ENCODE data around the gene HIVEP3.

The HIVEP3 gene

GRCh38 chr1:41481109-41481775 lies 437.5 kb downstream of the HIVEP3 start:
- no peak overlapping the region for H3K9ac ChIP-seq (ENCODE audit: low read depth, low read length)
- peaks cover 20% of the 10 kb centered on the region for H3K4me1 ChIP-seq (ENCODE audit: insufficient read depth, low read length)
- H3K36me3 ChIP-seq (ENCODE audit: insufficient read depth, low read length) = no peaks in the 10 kb centered on the region
- no peaks in the 10 kb centered on the region for H3K9me3 ChIP-seq (ENCODE audit: control insufficient read depth, insufficient read depth, low read length)

GRCh38 chr1:41480204-41481108 lies 438.3 kb downstream of the HIVEP3 start:
- H3K36me3 ChIP-seq (ENCODE audit: insufficient read depth, low read length) = no peaks in the 10 kb centered on the region
- no peaks in the 10 kb centered on the region for H3K9me3 ChIP-seq (ENCODE audit: control insufficient read depth, insufficient read depth, low read length)
- H3K9ac ChIP-seq (ENCODE audit: low read depth, low read length) = no peak overlapping the region
- peaks cover 12% of the 10 kb centered on the region; the same call in 1 of the 2 replicates for H3K4me1 ChIP-seq (ENCODE audit: insufficient read depth, low read length)

- no peaks in the 10 kb centered on the region for H3K9me3 ChIP-seq (ENCODE audit: control insufficient read depth, insufficient read depth, low read length)
- H3K9ac ChIP-seq (ENCODE audit: low read depth, low read length) = no peak overlapping the region
- no peaks in the 10 kb centered on the region for H3K36me3 ChIP-seq (ENCODE audit: insufficient read depth, low read length)
- H3K4me1 ChIP-seq (ENCODE audit: insufficient read depth, low read length) = peaks cover 9% of the 10 kb centered on the region; the same call in 1 of the 2 replicates
These were observed 438.9 kb downstream of the HIVEP3 start for GRCh38 chr1:41479808-41480160.

- H3K4me1 ChIP-seq (ENCODE audit: insufficient read depth, low read length) = peaks cover 9% of the 10 kb centered on the region; the same call in 1 of the 2 replicates
- no peak overlapping the region for H3K9ac ChIP-seq (ENCODE audit: low read depth, low read length)
- no peaks in the 10 kb centered on the region for H3K36me3 ChIP-seq (ENCODE audit: insufficient read depth, low read length)
- no peaks in the 10 kb centered on the region for H3K9me3 ChIP-seq (ENCODE audit: control insufficient read depth, insufficient read depth, low read length)
These were observed 439.5 kb downstream of the HIVEP3 start for GRCh38 chr1:41479000-41479807.

GRCh38 chr1:41478118-41478748 lies 440.5 kb downstream of the HIVEP3 start:
- Histone ChIP-seq H3K36me3 (ENCODE audit: insufficient read depth, low read length) (no peaks in the 10 kb centered on the region), H3K9me3 (ENCODE audit: control insufficient read depth, insufficient read depth, low read length) (no peaks in the 10 kb centered on the region), H3K4me1 (ENCODE audit: insufficient read depth, low read length) (peaks cover 6% of the 10 kb centered on the region; the same call in 1 of the 2 replicates), H3K9ac (ENCODE audit: low read depth, low read length) (no peak overlapping the region)

GRCh38 chr1:41476807-41477361 lies 441.8 kb downstream of the HIVEP3 start:
- H3K4me1 ChIP-seq (ENCODE audit: insufficient read depth, low read length) = no peaks in the 10 kb centered on the region; the same call in 1 of the 2 replicates
- H3K9me3 ChIP-seq (ENCODE audit: control insufficient read depth, insufficient read depth, low read length) = no peaks in the 10 kb centered on the region
- H3K36me3 ChIP-seq (ENCODE audit: insufficient read depth, low read length) = no peaks in the 10 kb centered on the region
- no peak overlapping the region for H3K9ac ChIP-seq (ENCODE audit: low read depth, low read length)

GRCh38 chr1:41475859-41476567 lies 442.7 kb downstream of the HIVEP3 start:
- no peaks in the 10 kb centered on the region for H3K36me3 ChIP-seq (ENCODE audit: insufficient read depth, low read length)
- no peak overlapping the region for H3K9ac ChIP-seq (ENCODE audit: low read depth, low read length)
- no peaks in the 10 kb centered on the region for H3K9me3 ChIP-seq (ENCODE audit: control insufficient read depth, insufficient read depth, low read length)
- no peaks in the 10 kb centered on the region; the same call in 1 of the 2 replicates for H3K4me1 ChIP-seq (ENCODE audit: insufficient read depth, low read length)

- Histone ChIP-seq H3K9ac (ENCODE audit: low read depth, low read length) (no peak overlapping the region), H3K4me1 (ENCODE audit: insufficient read depth, low read length) (no peaks in the 10 kb centered on the region; the same call in 1 of the 2 replicates), H3K9me3 (ENCODE audit: control insufficient read depth, insufficient read depth, low read length) (no peaks in the 10 kb centered on the region), H3K36me3 (ENCODE audit: insufficient read depth, low read length) (no peaks in the 10 kb centered on the region)
These were observed 443.4 kb downstream of the HIVEP3 start for GRCh38 chr1:41475346-41475745.

- Histone ChIP-seq H3K36me3 (ENCODE audit: insufficient read depth, low read length) (no peaks in the 10 kb centered on the region), H3K9ac (ENCODE audit: low read depth, low read length) (no peak overlapping the region), H3K9me3 (ENCODE audit: control insufficient read depth, insufficient read depth, low read length) (no peaks in the 10 kb centered on the region), H3K4me1 (ENCODE audit: insufficient read depth, low read length) (no peaks in the 10 kb centered on the region; the same call in 1 of the 2 replicates)
These were observed 444.0 kb downstream of the HIVEP3 start for GRCh38 chr1:41474490-41475271.

- H3K4me1 ChIP-seq (ENCODE audit: insufficient read depth, low read length) = no peaks in the 10 kb centered on the region; the same call in 1 of the 2 replicates
- H3K36me3 ChIP-seq (ENCODE audit: insufficient read depth, low read length) = no peaks in the 10 kb centered on the region
- H3K9ac ChIP-seq (ENCODE audit: low read depth, low read length) = no peak overlapping the region
- H3K9me3 ChIP-seq (ENCODE audit: control insufficient read depth, insufficient read depth, low read length) = no peaks in the 10 kb centered on the region
These were observed 444.9 kb downstream of the HIVEP3 start for GRCh38 chr1:41473738-41474362.

- Histone ChIP-seq H3K9me3 (ENCODE audit: control insufficient read depth, insufficient read depth, low read length) (no peaks in the 10 kb centered on the region), H3K9ac (ENCODE audit: low read depth, low read length) (no peak overlapping the region), H3K36me3 (ENCODE audit: insufficient read depth, low read length) (no peaks in the 10 kb centered on the region), H3K4me1 (ENCODE audit: insufficient read depth, low read length) (no peaks in the 10 kb centered on the region; the same call in 1 of the 2 replicates)
These were observed 447.1 kb downstream of the HIVEP3 start for GRCh38 chr1:41471658-41472057.

GRCh38 chr1:41469706-41470105 lies 449.0 kb downstream of the HIVEP3 start:
- no peaks in the 10 kb centered on the region for H3K36me3 ChIP-seq (ENCODE audit: insufficient read depth, low read length)
- no peaks in the 10 kb centered on the region for H3K4me1 ChIP-seq (ENCODE audit: insufficient read depth, low read length)
- no peak overlapping the region for H3K9ac ChIP-seq (ENCODE audit: low read depth, low read length)
- no peaks in the 10 kb centered on the region for H3K9me3 ChIP-seq (ENCODE audit: control insufficient read depth, insufficient read depth, low read length)
